Measurements from ENCODE around the gene LRR1.

DNA sequence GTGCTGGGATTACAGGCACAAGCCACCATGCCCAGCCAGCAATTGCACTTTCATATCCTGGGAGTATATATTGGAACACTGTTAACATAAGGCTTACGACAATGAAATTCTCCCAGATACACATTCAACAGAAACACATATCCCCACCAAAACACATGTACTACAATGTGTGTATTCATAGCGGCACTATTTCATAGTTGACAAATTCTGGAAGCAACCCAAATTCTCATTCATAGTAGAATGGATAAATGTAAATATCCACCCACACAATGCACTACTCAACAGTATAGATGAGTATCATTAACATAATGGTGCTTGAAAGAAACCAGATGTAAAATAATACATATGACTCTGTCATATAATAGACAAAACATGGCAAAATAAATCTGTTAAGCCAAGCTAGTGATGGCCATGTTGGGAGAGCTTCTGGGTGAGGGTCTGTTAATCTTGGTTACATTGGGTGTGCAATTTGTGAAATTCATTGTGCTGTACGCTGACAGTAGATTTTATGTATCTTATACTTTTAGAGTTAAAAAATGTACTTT lies 38.9 kb downstream of the LRR1 start:
- TF ChIP-seq, protein P1, sequence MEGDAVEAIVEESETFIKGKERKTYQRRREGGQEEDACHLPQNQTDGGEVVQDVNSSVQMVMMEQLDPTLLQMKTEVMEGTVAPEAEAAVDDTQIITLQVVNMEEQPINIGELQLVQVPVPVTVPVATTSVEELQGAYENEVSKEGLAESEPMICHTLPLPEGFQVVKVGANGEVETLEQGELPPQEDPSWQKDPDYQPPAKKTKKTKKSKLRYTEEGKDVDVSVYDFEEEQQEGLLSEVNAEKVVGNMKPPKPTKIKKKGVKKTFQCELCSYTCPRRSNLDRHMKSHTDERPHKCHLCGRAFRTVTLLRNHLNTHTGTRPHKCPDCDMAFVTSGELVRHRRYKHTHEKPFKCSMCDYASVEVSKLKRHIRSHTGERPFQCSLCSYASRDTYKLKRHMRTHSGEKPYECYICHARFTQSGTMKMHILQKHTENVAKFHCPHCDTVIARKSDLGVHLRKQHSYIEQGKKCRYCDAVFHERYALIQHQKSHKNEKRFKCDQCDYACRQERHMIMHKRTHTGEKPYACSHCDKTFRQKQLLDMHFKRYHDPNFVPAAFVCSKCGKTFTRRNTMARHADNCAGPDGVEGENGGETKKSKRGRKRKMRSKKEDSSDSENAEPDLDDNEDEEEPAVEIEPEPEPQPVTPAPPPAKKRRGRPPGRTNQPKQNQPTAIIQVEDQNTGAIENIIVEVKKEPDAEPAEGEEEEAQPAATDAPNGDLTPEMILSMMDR (IDR thresholded peaks at IDR 0.05) = no peak
- TF ChIP-seq POLR2A (IDR thresholded peaks at IDR 0.05) = no peak

Data from heart left ventricle (tissue), 13 donors.